ENCODE data around the gene MAST4.

The MAST4 gene

GRCh38 chr5:66851306-66851705 is 255.1 kb downstream of the MAST4 start:
- no peaks in the 10 kb centered on the region for H3K9me3 ChIP-seq
- no peak overlapping the region for H3K4me3 ChIP-seq (ENCODE audit: low read depth, low read length)
- H3K4me1 ChIP-seq, result no peaks in the 10 kb centered on the region
- H3K27me3 ChIP-seq, result no peaks in the 10 kb centered on the region
- TF ChIP-seq, protein P1, sequence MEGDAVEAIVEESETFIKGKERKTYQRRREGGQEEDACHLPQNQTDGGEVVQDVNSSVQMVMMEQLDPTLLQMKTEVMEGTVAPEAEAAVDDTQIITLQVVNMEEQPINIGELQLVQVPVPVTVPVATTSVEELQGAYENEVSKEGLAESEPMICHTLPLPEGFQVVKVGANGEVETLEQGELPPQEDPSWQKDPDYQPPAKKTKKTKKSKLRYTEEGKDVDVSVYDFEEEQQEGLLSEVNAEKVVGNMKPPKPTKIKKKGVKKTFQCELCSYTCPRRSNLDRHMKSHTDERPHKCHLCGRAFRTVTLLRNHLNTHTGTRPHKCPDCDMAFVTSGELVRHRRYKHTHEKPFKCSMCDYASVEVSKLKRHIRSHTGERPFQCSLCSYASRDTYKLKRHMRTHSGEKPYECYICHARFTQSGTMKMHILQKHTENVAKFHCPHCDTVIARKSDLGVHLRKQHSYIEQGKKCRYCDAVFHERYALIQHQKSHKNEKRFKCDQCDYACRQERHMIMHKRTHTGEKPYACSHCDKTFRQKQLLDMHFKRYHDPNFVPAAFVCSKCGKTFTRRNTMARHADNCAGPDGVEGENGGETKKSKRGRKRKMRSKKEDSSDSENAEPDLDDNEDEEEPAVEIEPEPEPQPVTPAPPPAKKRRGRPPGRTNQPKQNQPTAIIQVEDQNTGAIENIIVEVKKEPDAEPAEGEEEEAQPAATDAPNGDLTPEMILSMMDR (IDR thresholded peaks at IDR 0.05; ENCODE audit: low read depth, low read length), result no peak
- DNase-seq, result no peak
- H3K36me3 ChIP-seq, result no peaks in the 10 kb centered on the region

DNA sequence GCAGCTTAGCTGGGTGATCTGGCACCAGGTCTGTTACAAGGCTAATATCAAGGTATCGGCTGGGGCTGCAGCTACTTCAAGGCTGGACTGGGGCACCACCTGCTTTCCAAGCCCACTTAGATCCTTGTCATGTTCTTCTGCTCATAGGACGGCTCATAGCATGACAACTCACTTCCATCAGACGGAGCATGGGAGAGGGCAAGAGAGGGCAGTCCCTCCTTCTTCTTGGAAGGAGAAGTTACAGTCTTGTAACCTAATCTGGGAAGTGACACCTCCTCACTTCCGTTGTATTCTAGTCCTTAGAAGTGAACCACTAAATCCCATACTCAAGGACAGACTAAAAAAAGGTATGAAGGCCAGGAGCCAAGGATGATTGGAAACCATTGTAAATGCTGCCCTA is 258.2 kb downstream of the MAST4 start:
- H3K9me3 ChIP-seq, result no peaks in the 10 kb centered on the region
- no peak overlapping the region for H3K4me3 ChIP-seq (ENCODE audit: low read depth, low read length)
- DNase-seq, result no peak
- no peaks in the 10 kb centered on the region for H3K27me3 ChIP-seq
- H3K36me3 ChIP-seq, result no peaks in the 10 kb centered on the region
- TF ChIP-seq, protein P1 (IDR thresholded peaks at IDR 0.05; ENCODE audit: low read depth, low read length), result no peak
- no peaks in the 10 kb centered on the region for H3K4me1 ChIP-seq

GRCh38 chr5:66856041-66856805 is 260.0 kb downstream of the MAST4 start:
- Histone ChIP-seq H3K4me1 (no peaks in the 10 kb centered on the region), H3K4me3 (ENCODE audit: low read depth, low read length) (no peak overlapping the region), H3K9me3 (no peaks in the 10 kb centered on the region), H3K27me3 (no peaks in the 10 kb centered on the region), H3K36me3 (no peaks in the 10 kb centered on the region)
- TF ChIP-seq, protein P1 (IDR thresholded peaks at IDR 0.05; ENCODE audit: low read depth, low read length), result no peak
- no peak for DNase-seq

- Histone ChIP-seq H3K4me3 (ENCODE audit: low read depth, low read length) (no peak overlapping the region), H3K9me3 (no peaks in the 10 kb centered on the region), H3K27me3 (no peaks in the 10 kb centered on the region), H3K36me3 (no peaks in the 10 kb centered on the region), H3K4me1 (no peaks in the 10 kb centered on the region; the same call in 1 of the 2 replicates)
- no peak for DNase-seq
- TF ChIP-seq, protein P1 (IDR thresholded peaks at IDR 0.05; ENCODE audit: low read depth, low read length), result no peak
Observed at GRCh38 chr5:66859526-66859925, 263.3 kb downstream of the MAST4 start.

GRCh38 chr5:66860199-66860975 is 264.2 kb downstream of the MAST4 start:
- no peaks in the 10 kb centered on the region for H3K9me3 ChIP-seq
- no peaks in the 10 kb centered on the region for H3K27me3 ChIP-seq
- DNase-seq, result no peak
- no peaks in the 10 kb centered on the region for H3K36me3 ChIP-seq
- no peak overlapping the region for H3K4me3 ChIP-seq (ENCODE audit: low read depth, low read length)
- no peaks in the 10 kb centered on the region; the same call in 1 of the 2 replicates for H3K4me1 ChIP-seq
- TF ChIP-seq, protein P1 (IDR thresholded peaks at IDR 0.05; ENCODE audit: low read depth, low read length), result no peak

- H3K9me3 ChIP-seq, result no peaks in the 10 kb centered on the region
- TF ChIP-seq, protein P1 (IDR thresholded peaks at IDR 0.05; ENCODE audit: low read depth, low read length), result no peak
- no peaks in the 10 kb centered on the region; the same call in 1 of the 2 replicates for H3K4me1 ChIP-seq
- no peaks in the 10 kb centered on the region for H3K27me3 ChIP-seq
- no peak overlapping the region for H3K4me3 ChIP-seq (ENCODE audit: low read depth, low read length)
- no peaks in the 10 kb centered on the region for H3K36me3 ChIP-seq
- DNase-seq, result no peak
Observed at GRCh38 chr5:66861402-66861801, 265.2 kb downstream of the MAST4 start.

All from BE2C (cell line).